ENCODE measurements around the gene CHAC1.

The CHAC1 gene

GRCh38 chr15:40963201-40963600 lies 9.9 kb downstream of the CHAC1 start:
- no peak overlapping the region for H3K4me3 ChIP-seq (ENCODE audit: low read depth, low read length)
- DNase-seq (ENCODE audit: low read depth), result no peak
- TF ChIP-seq, protein P1, sequence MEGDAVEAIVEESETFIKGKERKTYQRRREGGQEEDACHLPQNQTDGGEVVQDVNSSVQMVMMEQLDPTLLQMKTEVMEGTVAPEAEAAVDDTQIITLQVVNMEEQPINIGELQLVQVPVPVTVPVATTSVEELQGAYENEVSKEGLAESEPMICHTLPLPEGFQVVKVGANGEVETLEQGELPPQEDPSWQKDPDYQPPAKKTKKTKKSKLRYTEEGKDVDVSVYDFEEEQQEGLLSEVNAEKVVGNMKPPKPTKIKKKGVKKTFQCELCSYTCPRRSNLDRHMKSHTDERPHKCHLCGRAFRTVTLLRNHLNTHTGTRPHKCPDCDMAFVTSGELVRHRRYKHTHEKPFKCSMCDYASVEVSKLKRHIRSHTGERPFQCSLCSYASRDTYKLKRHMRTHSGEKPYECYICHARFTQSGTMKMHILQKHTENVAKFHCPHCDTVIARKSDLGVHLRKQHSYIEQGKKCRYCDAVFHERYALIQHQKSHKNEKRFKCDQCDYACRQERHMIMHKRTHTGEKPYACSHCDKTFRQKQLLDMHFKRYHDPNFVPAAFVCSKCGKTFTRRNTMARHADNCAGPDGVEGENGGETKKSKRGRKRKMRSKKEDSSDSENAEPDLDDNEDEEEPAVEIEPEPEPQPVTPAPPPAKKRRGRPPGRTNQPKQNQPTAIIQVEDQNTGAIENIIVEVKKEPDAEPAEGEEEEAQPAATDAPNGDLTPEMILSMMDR (IDR thresholded peaks at IDR 0.05; ENCODE audit: insufficient read depth, low read depth, low read length, missing control alignments), result no peak

DNA sequence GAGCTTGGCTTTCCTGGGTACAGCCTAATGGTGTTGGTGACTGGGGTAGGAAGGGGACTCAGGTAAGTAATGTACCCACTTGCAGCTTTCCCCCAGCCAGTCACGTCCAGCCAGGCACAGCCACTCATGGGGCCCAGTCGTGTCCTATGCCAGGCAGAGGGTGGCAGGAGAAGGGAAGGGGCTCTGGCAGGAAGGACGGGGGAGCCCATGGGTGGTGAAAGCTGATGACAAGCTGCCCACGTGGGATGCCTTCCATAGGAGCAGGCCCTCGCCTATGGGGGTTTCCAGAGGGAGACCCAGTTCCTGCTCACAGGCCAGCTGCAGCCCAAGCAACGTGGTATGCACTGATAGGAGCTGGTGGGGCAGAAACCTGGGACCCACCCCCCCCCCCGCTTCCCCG lies 10.7 kb downstream of the CHAC1 start:
- no peak overlapping the region for H3K4me3 ChIP-seq (ENCODE audit: low read depth, low read length)
- DNase-seq (ENCODE audit: low read depth), result no peak
- TF ChIP-seq, protein P1 (IDR thresholded peaks at IDR 0.05; ENCODE audit: insufficient read depth, low read depth, low read length, missing control alignments), result no peak

- no peak overlapping the region for H3K4me3 ChIP-seq (ENCODE audit: low read depth, low read length)
- TF ChIP-seq, protein P1 (IDR thresholded peaks at IDR 0.05; ENCODE audit: insufficient read depth, low read depth, low read length, missing control alignments), result no peak
- no peak for DNase-seq (ENCODE audit: low read depth)
These were observed 11.4 kb downstream of the CHAC1 start for GRCh38 chr15:40964634-40965033.

DNA sequence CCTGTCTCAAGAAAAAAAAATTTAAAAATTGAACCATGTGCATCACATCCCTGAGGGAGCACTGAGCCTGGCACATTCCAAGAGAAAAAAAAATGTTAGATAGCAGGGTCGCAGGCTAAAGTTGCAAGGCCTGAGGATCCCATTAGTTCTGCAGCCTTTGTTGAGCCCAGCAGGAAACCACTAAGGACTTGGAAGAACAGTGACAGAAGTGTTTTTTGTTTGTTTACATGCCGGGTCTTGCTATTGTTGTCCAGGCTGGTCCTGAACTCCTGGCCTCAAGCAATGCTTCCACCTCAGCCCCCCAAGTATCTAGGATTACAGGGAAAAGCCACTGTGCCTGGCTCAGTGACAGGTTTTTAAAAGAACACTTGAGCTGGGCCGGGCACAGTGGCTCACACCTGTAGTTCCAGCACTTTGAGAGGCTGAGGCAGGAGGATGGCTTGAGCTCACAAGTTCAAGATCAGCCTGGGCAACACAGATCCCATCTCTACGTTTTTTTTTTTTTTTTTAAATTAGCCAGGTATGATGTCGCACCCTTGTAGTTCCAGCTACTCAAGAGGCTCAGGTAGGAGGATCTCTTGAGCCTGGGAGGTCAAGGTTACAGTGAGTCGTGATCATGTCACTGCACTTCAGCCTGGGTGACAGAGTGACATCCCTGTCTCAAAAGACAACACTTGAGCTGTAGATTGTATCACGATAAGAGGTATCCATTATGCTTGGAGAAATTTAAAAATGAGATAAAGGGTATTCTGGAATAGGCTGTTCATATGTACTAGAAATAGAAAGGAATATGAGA lies 15.2 kb downstream of the CHAC1 start:
- no peak for DNase-seq (ENCODE audit: low read depth)
- no peak overlapping the region for H3K4me3 ChIP-seq (ENCODE audit: low read depth, low read length)
- TF ChIP-seq, protein P1 (IDR thresholded peaks at IDR 0.05; ENCODE audit: insufficient read depth, low read depth, low read length, missing control alignments), result no peak

GRCh38 chr15:40969363-40969762 lies 16.1 kb downstream of the CHAC1 start:
- TF ChIP-seq, protein P1 (IDR thresholded peaks at IDR 0.05; ENCODE audit: insufficient read depth, low read depth, low read length, missing control alignments), result no peak
- no peak for DNase-seq (ENCODE audit: low read depth)
- no peak overlapping the region for H3K4me3 ChIP-seq (ENCODE audit: low read depth, low read length)

DNA sequence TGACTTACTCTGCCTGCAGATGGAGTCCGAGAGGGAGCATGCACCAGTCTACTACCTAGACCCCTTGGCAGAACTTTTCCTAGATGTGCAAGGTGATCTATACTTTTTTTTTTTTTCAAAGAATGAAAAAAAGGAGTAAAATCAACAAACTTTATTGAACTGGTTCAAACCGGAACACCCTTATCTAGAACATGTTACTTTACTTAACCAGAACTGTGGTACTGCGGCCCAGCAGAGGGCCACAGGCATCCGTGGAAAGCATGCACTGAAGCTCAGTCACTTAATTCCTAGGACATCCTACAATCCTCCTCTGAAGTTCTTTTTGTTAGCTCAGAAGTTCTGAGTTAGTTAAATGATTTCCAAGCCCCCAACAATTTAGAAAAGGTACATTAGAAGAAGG lies 21.6 kb downstream of the CHAC1 start:
- H3K4me3 ChIP-seq (ENCODE audit: low read depth, low read length), result no peak overlapping the region
- TF ChIP-seq, protein P1 (IDR thresholded peaks at IDR 0.05; ENCODE audit: insufficient read depth, low read depth, low read length, missing control alignments), result no peak

GRCh38 chr15:40976819-40977218 lies 23.5 kb downstream of the CHAC1 start:
- no peak overlapping the region for H3K4me3 ChIP-seq (ENCODE audit: low read depth, low read length)
- TF ChIP-seq, protein P1 (IDR thresholded peaks at IDR 0.05; ENCODE audit: insufficient read depth, low read depth, low read length, missing control alignments), result no peak
- DNase-seq (ENCODE audit: low read depth), result no peak

More for the DNA sequence above, 21.6 kb downstream of the CHAC1 start:
- no peak for DNase-seq (ENCODE audit: low read depth)
